Measurements from ENCODE around the gene COA4.

Gene COA4

GRCh38 chr11:73866095-73866579, 10.5 kb downstream of the COA4 start:
- no peak for DNase-seq (ENCODE audit: low read depth in 4 of 4, low spot score in 1 of 4)

GRCh38 chr11:73862986-73863385, 13.7 kb downstream of the COA4 start:
- DNase-seq (ENCODE audit: low read depth in 4 of 4, low spot score in 1 of 4): no peak

GRCh38 chr11:73860202-73860601, 16.4 kb downstream of the COA4 start:
- no peak for DNase-seq (ENCODE audit: low read depth in 4 of 4, low spot score in 1 of 4)

- DNase-seq (ENCODE audit: low read depth in 4 of 4, low spot score in 1 of 4): no peak
Observed at GRCh38 chr11:73859671-73860070, 17.0 kb downstream of the COA4 start.

- no peak for DNase-seq (ENCODE audit: low read depth in 4 of 4, low spot score in 1 of 4)
Observed at GRCh38 chr11:73856031-73856567, 20.5 kb downstream of the COA4 start.

- no peak for DNase-seq (ENCODE audit: low read depth in 4 of 4, low spot score in 1 of 4)
Observed at GRCh38 chr11:73854680-73855079, 22.0 kb downstream of the COA4 start.

- no peak for DNase-seq (ENCODE audit: low read depth in 4 of 4, low spot score in 1 of 4)
Observed at GRCh38 chr11:73852049-73852448, 24.6 kb downstream of the COA4 start.

- no peak for DNase-seq (ENCODE audit: low read depth in 4 of 4, low spot score in 1 of 4)
Observed at GRCh38 chr11:73851046-73851764, 25.4 kb downstream of the COA4 start.

GRCh38 chr11:73839123-73839457, 37.6 kb downstream of the COA4 start:
- no peak for DNase-seq (ENCODE audit: low read depth in 4 of 4, low spot score in 1 of 4)

- no peak for DNase-seq (ENCODE audit: low read depth in 4 of 4, low spot score in 1 of 4)
Observed at GRCh38 chr11:73838443-73839122, 38.1 kb downstream of the COA4 start.

GRCh38 chr11:73833067-73833466, 43.6 kb downstream of the COA4 start:
- DNase-seq (ENCODE audit: low read depth in 4 of 4, low spot score in 1 of 4): no peak

GRCh38 chr11:73830261-73830660, 46.4 kb downstream of the COA4 start:
- no peak for DNase-seq (ENCODE audit: low read depth in 4 of 4, low spot score in 1 of 4)
